Activated naive CD4-positive, alpha-beta T cell treated with anti-CD3 and anti-CD28 coated beads for 36 hours (primary cell): Measurements from ENCODE around the gene RPP25. TPM values are rescaled to one million over a fixed set of nuclear protein-coding genes. Genes with fewer than 3 reads are reported as not detected.

Experiments used
- CTCF ChIA-PET: fragments of 350-600 bp; sonication (Branson Sonifier 250); formaldehyde crosslinking; loops from one replicate; lab custom pipeline; 2021; ENCODE audit warnings: antibody characterized with exemption; lab: Charles Lee
- DNase-seq: peaks from one replicate; pipeline ENCODE4 v3.0.0-alpha.2; 2020
- H3K27ac Mint-ChIP-seq: one replicate; pipeline ENCODE4 v1.8.0; 2021; ENCODE audit warnings: mild to moderate bottlenecking, mixed read lengths
- H3K27me3 Mint-ChIP-seq: one replicate; pipeline ENCODE4 v1.8.0; 2021; ENCODE audit warnings: low read depth, mixed read lengths
- H3K36me3 Mint-ChIP-seq: one replicate; pipeline ENCODE4 v1.8.0; 2021; ENCODE audit warnings: low read depth, mixed read lengths
- H3K4me1 Mint-ChIP-seq: one replicate; pipeline ENCODE4 v1.8.0; 2021; ENCODE audit warnings: low read depth, mixed read lengths
- H3K4me3 Mint-ChIP-seq: one replicate; pipeline ENCODE4 v1.8.0; 2021; ENCODE audit warnings: mild to moderate bottlenecking, moderate library complexity, mixed read lengths
- H3K9me3 Mint-ChIP-seq: one replicate; pipeline ENCODE4 v1.8.0; 2021; ENCODE audit warnings: mixed read lengths
- intact Hi-C: fragments of 100-400 bp; cut with micrococcal nuclease; formaldehyde crosslinking; loops from one replicate; pipeline ENCODE4 v1.15.1; 2023
- total RNA-seq, 2 experiments: library from RNA; stranded (reverse); gene quantifications; one replicate each; pipeline ENCODE4 v1.2.3, GENCODE V29; 2021

RPP25 gene
- total RNA-seq, 2 experiments from 2014 or later = 3.5 to 3.7 TPM

DNA sequence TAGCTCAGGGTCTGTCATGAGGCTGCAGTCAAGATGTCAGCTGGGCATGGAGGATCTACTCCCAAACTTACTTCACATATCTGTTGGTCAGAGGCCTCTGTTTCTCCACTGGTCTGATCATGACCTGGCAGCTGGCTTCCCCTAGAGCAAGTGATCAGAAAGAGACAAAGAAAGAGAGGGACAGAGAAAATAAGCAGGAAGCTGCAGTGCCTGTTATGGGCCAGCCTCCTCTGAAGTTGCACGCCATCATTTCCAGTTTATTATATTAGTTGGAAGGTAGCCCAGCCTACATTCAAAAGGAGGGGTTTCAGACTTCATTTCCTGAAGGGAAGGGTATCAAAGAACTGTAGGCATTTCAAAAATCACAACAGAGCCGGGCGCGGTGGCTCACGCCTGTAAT, 5.0 kb upstream of the RPP25 start:
- Mint-ChIP-seq H3K27me3 (peaks cover 28% of the 10 kb centered on the region), H3K27ac (peak overlapping the region; percentile 50), H3K4me1 (peaks cover 30% of the 10 kb centered on the region), H3K4me3 (no peak overlapping the region), H3K9me3 (no peaks in the 10 kb centered on the region), H3K36me3 (no peaks in the 10 kb centered on the region)
- intact Hi-C loops = no loop called here
- DNase-seq = no peak
- CTCF ChIA-PET = interaction anchor here (3.7 kb wide), 1 partner anchor 11 kb away, joined by 25 read pairs; no protein-coding TSS in a partner anchor

DNA sequence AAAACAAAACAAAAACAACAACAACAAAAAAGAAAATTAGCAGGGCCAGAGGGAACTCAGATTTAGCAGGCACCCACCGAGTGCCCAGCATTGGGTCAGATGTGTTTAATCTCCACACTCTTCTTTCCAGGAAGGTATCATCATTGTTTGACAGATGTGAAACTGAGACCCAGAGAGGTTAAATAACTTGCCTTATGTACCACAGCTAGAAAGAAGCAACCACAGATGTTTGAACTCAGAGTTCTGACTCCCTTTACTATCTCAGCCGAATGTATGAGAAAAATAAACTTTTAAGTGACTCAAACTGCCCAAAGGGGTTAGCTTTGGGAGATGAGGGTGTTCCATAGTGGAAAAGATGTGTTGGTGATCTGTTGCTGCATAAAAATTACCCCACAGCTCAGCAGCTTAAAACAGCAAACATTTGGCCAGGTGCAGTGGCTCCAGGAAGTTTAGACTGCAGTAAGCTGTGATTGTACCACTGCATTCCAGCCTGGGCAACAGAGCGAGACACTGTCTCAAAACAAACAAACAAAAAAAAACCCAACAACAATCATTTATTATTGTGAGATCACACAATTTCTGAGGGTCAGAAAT, 4.5 kb upstream of the RPP25 start:
- no peak for DNase-seq
- CTCF ChIA-PET = interaction anchor here (0.6 to 3.7 kb wide), 2 partner anchors 10 to 327 kb away, joined by 3 to 25 read pairs; no protein-coding TSS in a partner anchor

DNA sequence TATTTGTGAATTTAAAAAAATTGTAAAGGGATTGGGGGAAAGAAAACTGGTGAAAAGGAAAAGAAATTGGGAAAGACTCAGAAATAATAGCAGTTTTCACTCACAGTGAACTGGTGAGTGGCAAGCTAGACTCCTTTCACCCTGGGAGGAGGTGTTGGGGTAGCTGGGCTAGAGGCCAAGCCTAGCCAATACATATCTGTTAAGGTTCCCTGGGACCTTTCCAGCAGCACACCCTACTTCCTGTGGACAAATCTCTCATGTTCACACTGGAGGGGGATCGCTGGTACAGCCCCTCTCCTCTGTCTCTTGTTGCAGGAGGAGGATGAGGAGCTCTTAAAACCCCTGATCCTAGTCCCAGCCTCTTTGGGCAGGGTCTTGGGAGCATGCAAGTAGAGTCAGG, 3.7 kb upstream of the RPP25 start:
- CTCF ChIA-PET = interaction anchor here (0.6 to 3.7 kb wide), 6 partner anchors 10 to 326 kb away, joined by 3 to 25 read pairs (median 3); no protein-coding TSS in a partner anchor
- intact Hi-C loops = no loop called here
- H3K4me3 Mint-ChIP-seq = no peak overlapping the region
- no peak overlapping the region for H3K27ac Mint-ChIP-seq
- no peak for DNase-seq
- H3K36me3 Mint-ChIP-seq = no peaks in the 10 kb centered on the region
- H3K9me3 Mint-ChIP-seq = no peaks in the 10 kb centered on the region
- H3K4me1 Mint-ChIP-seq = peaks cover 35% of the 10 kb centered on the region
- H3K27me3 Mint-ChIP-seq = peaks cover 28% of the 10 kb centered on the region

More for the DNA sequence above, 4.5 kb upstream of the RPP25 start:
- H3K27me3 Mint-ChIP-seq = peaks cover 28% of the 10 kb centered on the region
- no peak overlapping the region for H3K4me3 Mint-ChIP-seq
- H3K4me1 Mint-ChIP-seq = peaks cover 30% of the 10 kb centered on the region
- no peaks in the 10 kb centered on the region for H3K9me3 Mint-ChIP-seq
- intact Hi-C loops = no loop called here
- H3K27ac Mint-ChIP-seq = peak overlapping the region; percentile 36
- H3K36me3 Mint-ChIP-seq = no peaks in the 10 kb centered on the region

DNA sequence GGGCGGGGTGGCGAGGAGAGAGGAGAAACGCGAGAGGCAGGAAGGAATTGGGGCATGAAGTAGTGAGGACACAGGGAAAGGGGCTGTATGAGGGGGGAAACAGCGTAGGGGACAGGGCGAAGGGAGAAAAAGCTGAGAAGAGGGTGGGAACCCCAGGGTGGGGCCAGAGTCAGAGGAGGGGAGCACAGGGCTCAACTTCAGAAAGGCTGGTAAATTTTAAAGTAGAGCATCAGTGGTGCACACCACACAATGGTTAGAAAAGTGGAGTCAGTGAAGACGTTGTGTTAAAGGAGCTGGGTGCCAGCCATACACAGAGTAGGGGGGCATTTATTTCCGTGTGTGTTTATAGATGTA, 3.0 kb upstream of the RPP25 start:
- peaks cover 41% of the 10 kb centered on the region for H3K4me1 Mint-ChIP-seq
- CTCF ChIA-PET = interaction anchor here (1.0 to 3.7 kb wide), 4 partner anchors 9 to 70 kb away, joined by 3 to 25 read pairs (median 4); no protein-coding TSS in a partner anchor
- intact Hi-C loops = loop anchor here (5.0 kb wide), 1 partner anchor 417 kb away; the partner anchor contains the start of gene ARID3B
- no peaks in the 10 kb centered on the region for H3K9me3 Mint-ChIP-seq
- no peak overlapping the region for H3K4me3 Mint-ChIP-seq
- H3K36me3 Mint-ChIP-seq = no peaks in the 10 kb centered on the region
- H3K27ac Mint-ChIP-seq = no peak overlapping the region
- peaks cover 28% of the 10 kb centered on the region for H3K27me3 Mint-ChIP-seq
- DNase-seq = no peak

DNA sequence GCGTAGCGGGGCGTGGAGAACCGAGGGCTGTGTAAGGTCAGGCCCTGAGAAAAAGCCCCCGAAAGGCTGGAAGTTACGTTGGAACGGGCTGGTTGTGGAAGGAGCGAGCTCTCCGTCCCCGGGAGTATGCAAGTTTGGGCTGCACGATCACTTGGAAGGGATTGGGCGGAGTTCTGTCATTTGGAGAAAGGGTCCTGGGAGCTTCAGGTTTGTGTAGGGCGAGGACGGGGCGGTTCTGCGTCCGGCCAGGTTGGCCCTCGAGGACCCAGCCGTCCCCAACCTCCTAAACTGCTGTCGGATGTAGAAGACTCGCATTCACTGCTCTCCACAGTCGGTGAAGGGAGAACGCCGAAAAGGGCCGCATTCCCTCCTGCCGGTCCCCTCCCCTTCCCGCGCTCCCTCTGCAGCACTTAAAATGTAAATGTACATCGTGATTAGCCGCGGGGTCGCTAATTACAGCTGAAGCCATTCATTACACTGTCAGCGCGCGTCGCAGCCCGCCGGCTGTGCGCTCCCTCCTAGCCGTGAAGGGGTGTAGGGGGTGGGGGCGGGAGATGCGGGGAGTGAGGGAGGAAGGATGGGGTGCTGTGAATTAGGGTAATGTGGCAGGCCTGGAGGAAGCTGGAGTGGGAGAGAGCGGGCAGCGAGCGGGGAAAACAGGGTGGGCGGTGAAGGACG, 2.5 kb upstream of the RPP25 start:
- DNase-seq = no peak
- H3K9me3 Mint-ChIP-seq = no peaks in the 10 kb centered on the region
- no peaks in the 10 kb centered on the region for H3K36me3 Mint-ChIP-seq
- intact Hi-C loops = loop anchor here (5.0 kb wide), 1 partner anchor 417 kb away; the partner anchor contains the start of gene ARID3B
- H3K4me3 Mint-ChIP-seq = peak overlapping the region; percentile 30
- H3K4me1 Mint-ChIP-seq = peaks cover 42% of the 10 kb centered on the region
- H3K27ac Mint-ChIP-seq = no peak overlapping the region
- peaks cover 28% of the 10 kb centered on the region for H3K27me3 Mint-ChIP-seq
- CTCF ChIA-PET = interaction anchor here (0.6 to 3.7 kb wide), 5 partner anchors 8 to 190 kb away, joined by 3 to 25 read pairs (median 4); no protein-coding TSS in a partner anchor

DNA sequence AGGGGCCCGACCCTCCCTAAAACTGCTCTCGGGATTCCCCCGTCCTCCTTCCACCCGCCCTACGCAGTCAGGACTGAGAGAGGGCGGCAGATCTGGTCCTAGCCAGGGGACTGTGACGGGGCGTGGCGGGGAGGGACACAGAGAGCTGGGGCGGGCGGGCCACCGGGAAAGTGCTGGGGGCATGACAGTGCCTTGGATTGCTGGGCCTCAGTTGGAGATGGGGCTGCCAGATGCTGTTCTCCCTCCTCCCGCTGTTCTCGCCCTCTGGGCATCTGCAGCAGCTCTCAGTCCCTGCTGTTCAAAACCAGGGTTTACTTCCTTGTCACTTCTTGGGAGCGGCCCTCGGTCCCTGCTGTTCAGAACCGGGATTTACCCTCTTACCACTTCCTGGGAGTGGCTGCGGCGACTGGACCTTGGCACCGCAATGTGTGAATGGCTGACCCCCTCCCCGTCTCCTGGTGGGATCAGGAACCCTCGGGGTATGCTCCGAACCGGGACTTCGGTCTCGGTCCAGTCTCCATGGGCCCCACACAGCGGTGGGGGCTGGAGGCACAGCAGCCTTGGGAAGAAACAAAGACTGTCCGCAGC, 1.8 kb upstream of the RPP25 start:
- H3K4me3 Mint-ChIP-seq = no peak overlapping the region
- DNase-seq = no peak
- no peaks in the 10 kb centered on the region for H3K36me3 Mint-ChIP-seq
- CTCF ChIA-PET = interaction anchor here (0.6 kb wide), 2 partner anchors 49 to 189 kb away, joined by 3 to 5 read pairs; no protein-coding TSS in a partner anchor
- intact Hi-C loops = loop anchor here (5.0 kb wide), 1 partner anchor 416 kb away; the partner anchor contains the start of gene ARID3B
- H3K27me3 Mint-ChIP-seq = peaks cover 28% of the 10 kb centered on the region
- H3K4me1 Mint-ChIP-seq = peaks cover 44% of the 10 kb centered on the region
- no peak overlapping the region for H3K27ac Mint-ChIP-seq
- H3K9me3 Mint-ChIP-seq = no peaks in the 10 kb centered on the region

DNA sequence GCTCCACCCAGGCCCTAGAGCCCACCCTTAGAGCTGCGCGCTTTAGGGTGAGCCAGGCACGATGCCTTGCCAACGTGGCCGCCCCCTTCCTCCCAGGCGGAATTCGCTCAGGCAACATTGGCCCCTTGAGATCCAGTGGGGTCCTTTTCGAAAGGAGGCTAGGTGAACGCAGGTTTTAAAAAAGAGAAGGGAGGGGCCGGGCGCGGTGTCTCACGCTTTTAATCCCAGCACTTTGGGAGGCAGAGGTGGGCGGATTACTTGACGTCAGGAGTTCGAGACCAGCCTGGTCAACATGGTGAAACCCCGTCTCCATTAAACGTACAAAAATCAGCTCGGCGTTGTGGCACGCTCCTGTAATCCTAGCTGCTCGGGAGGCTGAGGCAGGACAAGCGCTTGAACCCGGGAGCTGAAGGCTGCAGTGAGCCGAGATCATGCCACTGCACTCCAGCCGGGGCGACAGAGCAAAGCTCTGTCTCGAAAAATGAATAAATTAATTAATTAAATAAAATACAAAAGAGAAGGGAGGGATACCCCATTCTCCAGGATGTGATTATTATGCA, 984 bp upstream of the RPP25 start:
- no peak for DNase-seq
- intact Hi-C loops = loop anchor here (5.0 kb wide), 1 partner anchor 415 kb away; the partner anchor contains the start of gene ARID3B
- CTCF ChIA-PET = interaction anchor here (0.8 to 1.3 kb wide), 4 partner anchors 30 to 246 kb away, joined by 3 to 5 read pairs (median 4); no protein-coding TSS in a partner anchor
- Mint-ChIP-seq H3K27me3 (peaks cover 28% of the 10 kb centered on the region), H3K4me1 (peaks cover 44% of the 10 kb centered on the region), H3K27ac (no peak overlapping the region), H3K9me3 (no peaks in the 10 kb centered on the region), H3K4me3 (peak overlapping the region; percentile 69), H3K36me3 (no peaks in the 10 kb centered on the region)

DNA sequence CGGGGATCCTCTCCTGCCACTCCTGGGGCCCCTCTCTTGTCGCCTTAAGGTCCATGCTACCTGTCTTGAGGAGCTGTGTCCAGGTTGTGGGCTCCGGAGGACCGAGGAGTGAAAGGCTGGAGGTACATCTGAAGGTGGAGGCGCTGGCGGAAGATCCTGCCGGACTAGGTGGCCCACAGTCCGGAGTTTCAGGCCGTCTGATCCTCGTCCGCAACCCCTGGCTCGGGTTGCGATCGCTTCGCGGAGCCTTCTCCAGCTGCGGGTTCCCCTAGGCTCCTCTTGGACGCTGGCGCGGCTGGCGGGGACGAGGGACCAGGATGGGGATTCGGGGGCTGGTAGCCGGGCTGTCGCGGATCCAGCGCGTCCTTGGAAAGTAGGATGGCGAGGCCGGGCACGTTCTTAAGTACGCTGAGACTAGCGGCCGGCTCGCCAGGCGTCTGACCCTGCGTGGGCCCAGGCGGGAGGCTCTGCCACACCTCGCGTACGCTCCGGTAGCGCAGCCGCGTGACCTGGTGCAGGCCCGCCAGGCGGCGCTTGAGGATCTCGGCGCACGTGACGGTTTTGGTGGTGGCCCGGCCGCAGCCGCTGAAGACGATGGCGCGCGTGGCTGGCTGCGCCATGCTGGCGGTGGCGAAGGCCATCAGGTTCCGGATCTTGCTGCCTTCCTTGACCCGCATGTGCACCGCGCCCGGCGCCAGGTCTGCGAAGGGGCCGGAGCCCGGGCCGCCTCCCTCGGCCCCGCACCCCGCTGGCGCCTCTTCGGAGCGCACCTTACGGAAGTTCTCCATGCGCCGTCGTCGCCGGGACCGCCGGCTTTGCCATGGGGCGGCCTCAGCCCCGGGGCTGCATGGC, 550 bp downstream of the RPP25 start:
- CTCF ChIA-PET = interaction anchor here (0.7 to 1.3 kb wide), 7 partner anchors 18 to 321 kb away, joined by 3 to 6 read pairs (median 4); partner anchors contain the start of gene COX5A
- peak overlapping the region; percentile 69 for H3K4me3 Mint-ChIP-seq
- no peaks in the 10 kb centered on the region for H3K36me3 Mint-ChIP-seq
- intact Hi-C loops = loop anchor here (1.0 to 5.0 kb wide), 6 partner anchors 18 to 414 kb away; partner anchors contain the start of genes ARID3B, COX5A, PPCDC and SCAMP5
- H3K4me1 Mint-ChIP-seq = peaks cover 38% of the 10 kb centered on the region
- no peaks in the 10 kb centered on the region for H3K9me3 Mint-ChIP-seq
- H3K27ac Mint-ChIP-seq = no peak overlapping the region
- peaks cover 28% of the 10 kb centered on the region for H3K27me3 Mint-ChIP-seq
- peak; percentile 80 for DNase-seq

DNA sequence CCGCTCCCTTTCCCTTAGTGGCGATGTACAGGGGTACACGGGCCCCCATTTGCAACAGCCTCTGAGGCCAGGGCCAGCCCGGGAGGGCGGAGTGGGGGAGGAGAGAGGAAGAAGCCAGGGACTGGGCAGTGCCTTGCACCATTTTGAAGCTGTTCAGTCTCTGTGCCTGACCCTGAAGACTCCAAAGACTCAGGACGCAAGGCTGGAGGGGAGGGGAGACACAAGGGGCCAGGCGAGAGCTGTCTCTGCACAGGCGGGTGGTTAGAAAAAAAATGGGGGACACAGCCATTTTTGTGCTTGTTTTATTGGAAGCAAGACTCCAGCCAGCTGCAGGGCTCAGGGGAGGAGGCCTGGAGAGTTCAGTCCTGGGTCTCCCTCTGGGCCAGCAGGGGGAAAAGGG, 1.6 kb downstream of the RPP25 start:
- Mint-ChIP-seq H3K4me1 (peaks cover 31% of the 10 kb centered on the region), H3K27ac (no peak overlapping the region), H3K36me3 (no peaks in the 10 kb centered on the region), H3K27me3 (peaks cover 26% of the 10 kb centered on the region), H3K4me3 (peak overlapping the region; percentile 69), H3K9me3 (no peaks in the 10 kb centered on the region)
- intact Hi-C loops = loop anchor here (5.0 kb wide), 1 partner anchor 413 kb away; the partner anchor contains the start of gene ARID3B
- CTCF ChIA-PET = interaction anchor here (0.7 to 1.3 kb wide), 6 partner anchors 47 to 334 kb away, joined by 4 to 6 read pairs (median 4); no protein-coding TSS in a partner anchor
- DNase-seq = no peak

DNA sequence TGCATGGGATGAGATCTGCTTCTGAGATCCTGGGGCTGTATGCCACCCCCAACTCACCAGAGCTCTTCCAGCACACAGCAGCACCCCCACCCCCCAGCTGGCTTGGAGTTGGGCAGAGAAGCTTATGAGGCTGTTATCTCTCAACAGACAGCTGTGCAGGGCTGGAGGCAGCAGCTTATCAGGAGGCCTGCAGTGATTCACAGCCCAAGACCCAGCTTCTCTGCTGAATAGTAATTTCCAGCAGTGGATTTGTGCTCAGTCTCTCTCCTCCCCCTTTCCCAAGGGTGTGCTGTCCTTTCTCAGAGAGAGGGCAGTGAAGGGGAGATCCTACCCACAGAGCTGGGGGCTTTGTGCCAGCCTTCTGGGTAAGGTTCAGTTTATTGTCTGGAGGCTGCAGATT, 2.1 kb downstream of the RPP25 start:
- Mint-ChIP-seq H3K9me3 (no peaks in the 10 kb centered on the region), H3K27ac (no peak overlapping the region), H3K36me3 (no peaks in the 10 kb centered on the region), H3K27me3 (peaks cover 22% of the 10 kb centered on the region), H3K4me3 (peak overlapping the region; percentile 69), H3K4me1 (peaks cover 31% of the 10 kb centered on the region)
- intact Hi-C loops = no loop called here
- CTCF ChIA-PET = interaction anchor here (0.9 to 1.3 kb wide), 4 partner anchors 16 to 333 kb away, joined by 3 to 5 read pairs (median 4); partner anchors contain the start of gene COX5A
- no peak for DNase-seq

DNA sequence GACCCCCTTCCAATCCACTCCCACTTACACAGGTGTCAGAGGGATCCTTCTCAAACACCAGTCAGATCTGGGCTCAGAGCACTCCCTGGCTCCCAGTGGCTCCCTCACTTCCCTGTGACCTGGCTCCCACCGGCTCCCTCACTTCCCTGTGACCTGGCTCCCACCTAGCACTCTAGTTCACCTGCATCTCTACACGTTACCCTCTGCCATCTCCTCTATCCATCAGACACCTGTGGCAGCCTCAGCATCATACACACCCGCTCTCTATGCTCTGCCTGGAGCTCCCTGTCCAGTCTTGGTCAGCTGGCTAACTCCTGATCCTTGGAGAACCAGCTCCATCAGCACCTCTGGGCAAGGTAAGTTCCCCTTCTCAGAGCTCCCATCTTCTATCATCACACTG, 5.6 kb downstream of the RPP25 start:
- H3K4me1 Mint-ChIP-seq = peaks cover 14% of the 10 kb centered on the region
- H3K4me3 Mint-ChIP-seq = no peak overlapping the region
- H3K27ac Mint-ChIP-seq = no peak overlapping the region
- no peaks in the 10 kb centered on the region for H3K9me3 Mint-ChIP-seq
- H3K36me3 Mint-ChIP-seq = no peaks in the 10 kb centered on the region
- H3K27me3 Mint-ChIP-seq = no peaks in the 10 kb centered on the region
- CTCF ChIA-PET = interaction anchor here (0.8 to 5.3 kb wide), 20 partner anchors 9 to 519 kb away, joined by 3 to 56 read pairs (median 6); partner anchors contain the start of genes COX5A and FAM219B
- intact Hi-C loops = loop anchor here (2.0 kb wide), 3 partner anchors 44 to 578 kb away; partner anchors contain the start of gene FAM219B
- DNase-seq = no peak
